ENCODE measurements around the gene EFNB2. TPM values are rescaled to one million over a fixed set of nuclear protein-coding genes. Genes with fewer than 3 reads are reported as not detected.

The EFNB2 gene
- total and polyA plus RNA-seq, 9 of the 15 experiments (the other 6 are each of a cell fraction or from before 2014, with no cell fraction given) = 0.01 to 0.29 (median 0.18) TPM

GRCh38 chr13:106535552-106536243 lies at the start of gene EFNB2 (continued):
- TF ChIP-seq, protein P1, sequence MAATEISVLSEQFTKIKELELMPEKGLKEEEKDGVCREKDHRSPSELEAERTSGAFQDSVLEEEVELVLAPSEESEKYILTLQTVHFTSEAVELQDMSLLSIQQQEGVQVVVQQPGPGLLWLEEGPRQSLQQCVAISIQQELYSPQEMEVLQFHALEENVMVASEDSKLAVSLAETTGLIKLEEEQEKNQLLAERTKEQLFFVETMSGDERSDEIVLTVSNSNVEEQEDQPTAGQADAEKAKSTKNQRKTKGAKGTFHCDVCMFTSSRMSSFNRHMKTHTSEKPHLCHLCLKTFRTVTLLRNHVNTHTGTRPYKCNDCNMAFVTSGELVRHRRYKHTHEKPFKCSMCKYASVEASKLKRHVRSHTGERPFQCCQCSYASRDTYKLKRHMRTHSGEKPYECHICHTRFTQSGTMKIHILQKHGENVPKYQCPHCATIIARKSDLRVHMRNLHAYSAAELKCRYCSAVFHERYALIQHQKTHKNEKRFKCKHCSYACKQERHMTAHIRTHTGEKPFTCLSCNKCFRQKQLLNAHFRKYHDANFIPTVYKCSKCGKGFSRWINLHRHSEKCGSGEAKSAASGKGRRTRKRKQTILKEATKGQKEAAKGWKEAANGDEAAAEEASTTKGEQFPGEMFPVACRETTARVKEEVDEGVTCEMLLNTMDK (IDR thresholded peaks at IDR 0.05; ENCODE audit: borderline replicate concordance, insufficient read depth, low read depth, low read length, poor library complexity, severe bottlenecking) = peak; percentile 1
- TF ChIP-seq CCNT2 (IDR thresholded peaks at IDR 0.05; ENCODE audit: borderline replicate concordance, extremely low read depth, insufficient read length, low read depth, low read length) (peak; percentile 34), HMG20B (CRISPR knock-in tag; IDR thresholded peaks at IDR 0.05) (no peak), ELF1 (tag; IDR thresholded peaks at IDR 0.05) (no peak), GABPA (tag; conservative IDR thresholded peaks at IDR 0.05; ENCODE audit: low read depth) (no peak), RB1 (IDR thresholded peaks at IDR 0.05; ENCODE audit: low read depth) (peak; percentile 30; the same call in 1 of the 2 replicates), STAT5A (IDR thresholded peaks at IDR 0.05; ENCODE audit: borderline replicate concordance, low read length) (no peak), MTA3 (IDR thresholded peaks at IDR 0.05; ENCODE audit: borderline replicate concordance) (peak; percentile 55; the same call in 1 of the 2 replicates), TBP (optimal IDR thresholded peaks at IDR 0.05; ENCODE audit: low read depth, low read length) (peak; percentile 62), MBD2 (IDR thresholded peaks at IDR 0.05; ENCODE audit: borderline replicate concordance, low read depth) (peak; percentile 40; the same call in 1 of the 2 replicates), ZNF212 (CRISPR knock-in tag; IDR thresholded peaks at IDR 0.05) (no peak), NFYB (IDR thresholded peaks at IDR 0.05; ENCODE audit: extremely low read depth, insufficient read length) (peak; percentile 92), KHSRP (IDR thresholded peaks at IDR 0.05) (no peak), ZNF384 (IDR thresholded peaks at IDR 0.05; ENCODE audit: low read depth, low read length) (no peak), ELK3 (CRISPR knock-in tag; IDR thresholded peaks at IDR 0.05) (no peak), USF2 (CRISPR knock-in tag; IDR thresholded peaks at IDR 0.05) (no peak), PKNOX1 (IDR thresholded peaks at IDR 0.05) (peak; percentile 95), CXXC5 (CRISPR knock-in tag; IDR thresholded peaks at IDR 0.05) (peak; percentile 55; the same call in 1 of the 2 replicates)
- TF ChIP-seq, protein P2, sequence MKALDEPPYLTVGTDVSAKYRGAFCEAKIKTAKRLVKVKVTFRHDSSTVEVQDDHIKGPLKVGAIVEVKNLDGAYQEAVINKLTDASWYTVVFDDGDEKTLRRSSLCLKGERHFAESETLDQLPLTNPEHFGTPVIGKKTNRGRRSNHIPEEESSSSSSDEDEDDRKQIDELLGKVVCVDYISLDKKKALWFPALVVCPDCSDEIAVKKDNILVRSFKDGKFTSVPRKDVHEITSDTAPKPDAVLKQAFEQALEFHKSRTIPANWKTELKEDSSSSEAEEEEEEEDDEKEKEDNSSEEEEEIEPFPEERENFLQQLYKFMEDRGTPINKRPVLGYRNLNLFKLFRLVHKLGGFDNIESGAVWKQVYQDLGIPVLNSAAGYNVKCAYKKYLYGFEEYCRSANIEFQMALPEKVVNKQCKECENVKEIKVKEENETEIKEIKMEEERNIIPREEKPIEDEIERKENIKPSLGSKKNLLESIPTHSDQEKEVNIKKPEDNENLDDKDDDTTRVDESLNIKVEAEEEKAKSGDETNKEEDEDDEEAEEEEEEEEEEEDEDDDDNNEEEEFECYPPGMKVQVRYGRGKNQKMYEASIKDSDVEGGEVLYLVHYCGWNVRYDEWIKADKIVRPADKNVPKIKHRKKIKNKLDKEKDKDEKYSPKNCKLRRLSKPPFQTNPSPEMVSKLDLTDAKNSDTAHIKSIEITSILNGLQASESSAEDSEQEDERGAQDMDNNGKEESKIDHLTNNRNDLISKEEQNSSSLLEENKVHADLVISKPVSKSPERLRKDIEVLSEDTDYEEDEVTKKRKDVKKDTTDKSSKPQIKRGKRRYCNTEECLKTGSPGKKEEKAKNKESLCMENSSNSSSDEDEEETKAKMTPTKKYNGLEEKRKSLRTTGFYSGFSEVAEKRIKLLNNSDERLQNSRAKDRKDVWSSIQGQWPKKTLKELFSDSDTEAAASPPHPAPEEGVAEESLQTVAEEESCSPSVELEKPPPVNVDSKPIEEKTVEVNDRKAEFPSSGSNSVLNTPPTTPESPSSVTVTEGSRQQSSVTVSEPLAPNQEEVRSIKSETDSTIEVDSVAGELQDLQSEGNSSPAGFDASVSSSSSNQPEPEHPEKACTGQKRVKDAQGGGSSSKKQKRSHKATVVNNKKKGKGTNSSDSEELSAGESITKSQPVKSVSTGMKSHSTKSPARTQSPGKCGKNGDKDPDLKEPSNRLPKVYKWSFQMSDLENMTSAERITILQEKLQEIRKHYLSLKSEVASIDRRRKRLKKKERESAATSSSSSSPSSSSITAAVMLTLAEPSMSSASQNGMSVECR (CRISPR knock-in tag; IDR thresholded peaks at IDR 0.05) = no peak

Measured in K562 (cell line).